Hematopoietic multipotent progenitor cell treated with erythropoietin and hydrocortisone succinate and interleukin-3 and kit ligand, for 4 days (in vitro differentiated cells): Measurements from ENCODE around the gene SPATA21.

Source experiments
- DNase-seq: peaks from one replicate; pipeline ENCODE4 v3.0.0-alpha.2; 2015

SPATA21 gene

DNA sequence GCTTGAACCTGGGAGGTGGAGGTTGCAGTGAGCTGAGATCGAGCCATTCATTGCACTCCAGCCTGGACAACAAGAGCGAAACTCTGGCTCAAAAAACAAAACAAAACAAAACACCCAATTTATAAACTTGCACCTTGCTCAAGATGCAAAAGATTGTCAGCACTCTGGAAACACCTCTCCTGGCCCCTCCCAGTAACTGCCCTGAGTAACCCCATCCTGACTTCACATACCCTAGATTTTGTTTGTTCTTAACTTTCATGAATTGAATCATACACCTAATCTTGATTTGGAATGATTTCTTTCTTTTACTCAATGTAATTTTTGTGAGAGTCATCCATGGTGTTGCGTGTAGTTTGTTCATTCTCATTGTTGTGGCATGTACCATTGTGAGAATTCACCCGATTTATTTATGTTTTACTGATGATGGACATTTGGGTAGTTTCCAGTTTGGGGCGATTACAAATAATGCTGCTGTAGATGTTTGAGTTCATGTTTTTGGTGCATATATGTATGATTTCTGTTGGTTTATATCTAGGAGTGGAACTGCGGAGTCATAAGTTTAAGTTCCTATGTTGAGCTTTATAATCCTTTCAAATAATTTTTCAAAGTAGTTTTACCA, 13.7 kb upstream of the SPATA21 start:
- DNase-seq, result no peak

DNA sequence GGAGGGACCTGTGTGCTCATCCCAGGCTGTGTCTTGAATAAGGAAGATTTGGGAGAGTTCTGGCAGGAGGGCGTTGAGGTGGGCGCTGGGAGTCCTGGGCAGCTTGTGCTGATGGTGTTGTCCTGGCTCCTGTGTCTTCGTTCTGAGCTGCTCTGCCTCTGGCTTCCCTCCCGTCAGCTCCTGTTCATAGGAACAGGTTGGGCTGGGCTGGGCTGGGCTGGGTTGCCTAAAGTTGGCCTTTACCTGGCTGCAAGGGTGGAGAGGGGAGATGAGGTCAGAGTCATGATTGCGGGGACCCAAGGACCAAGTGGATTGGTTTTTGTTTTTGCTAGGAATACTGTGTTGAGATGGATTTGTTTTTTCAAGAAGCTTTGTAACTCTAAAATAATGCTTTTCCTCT, 12.4 kb upstream of the SPATA21 start:
- no peak for DNase-seq

DNA sequence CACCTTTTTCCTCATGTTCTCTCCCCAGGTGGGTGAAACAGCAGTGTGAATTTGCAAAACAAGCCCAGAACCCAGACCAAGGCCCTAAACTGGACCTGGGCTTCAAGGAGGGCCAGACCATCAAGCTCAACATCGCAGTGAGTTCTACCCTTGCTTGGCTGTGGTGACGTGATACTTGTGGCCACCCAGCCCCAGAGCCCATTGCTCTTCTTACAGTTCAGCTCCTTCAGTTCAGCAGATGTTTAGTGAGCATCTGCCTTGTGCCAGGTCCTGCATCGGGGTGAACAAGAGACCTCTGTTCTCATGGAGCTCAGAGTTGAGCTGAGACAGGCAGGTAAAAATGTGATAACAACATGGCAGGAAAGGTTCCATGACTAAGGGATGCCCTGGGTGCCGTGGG, 11.8 kb upstream of the SPATA21 start:
- DNase-seq, result no peak

- DNase-seq, result no peak
Measured at GRCh38 chr1:16447641-16448040, 10.4 kb upstream of the SPATA21 start.

GRCh38 chr1:16446116-16446515, 8.9 kb upstream of the SPATA21 start:
- DNase-seq, result no peak

DNA sequence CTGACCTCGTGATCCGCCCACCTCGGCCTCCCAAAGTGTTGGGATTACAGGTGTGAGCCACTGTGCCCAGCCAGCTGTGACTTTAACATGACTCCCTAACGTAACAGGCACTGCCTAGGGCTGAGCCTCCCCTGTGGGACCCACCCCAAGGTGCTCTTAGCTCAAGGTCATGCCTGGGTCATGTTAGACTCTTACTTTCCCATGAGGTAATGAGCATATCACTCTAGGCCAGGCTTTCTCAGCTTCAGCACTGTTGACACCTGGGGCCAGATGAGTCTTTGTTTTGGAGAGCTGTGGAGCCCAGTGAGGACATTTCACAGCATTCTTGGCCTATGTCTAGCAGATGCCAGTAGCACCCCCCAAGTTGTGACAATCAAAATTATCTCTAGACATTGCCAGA, 7.8 kb upstream of the SPATA21 start:
- no peak for DNase-seq

GRCh38 chr1:16443975-16444770, 6.9 kb upstream of the SPATA21 start:
- peak; percentile 62 for DNase-seq

- no peak for DNase-seq
Measured at GRCh38 chr1:16442941-16443340, 5.7 kb upstream of the SPATA21 start.

GRCh38 chr1:16442265-16442664, 5.0 kb upstream of the SPATA21 start:
- peak; percentile 24 for DNase-seq

DNA sequence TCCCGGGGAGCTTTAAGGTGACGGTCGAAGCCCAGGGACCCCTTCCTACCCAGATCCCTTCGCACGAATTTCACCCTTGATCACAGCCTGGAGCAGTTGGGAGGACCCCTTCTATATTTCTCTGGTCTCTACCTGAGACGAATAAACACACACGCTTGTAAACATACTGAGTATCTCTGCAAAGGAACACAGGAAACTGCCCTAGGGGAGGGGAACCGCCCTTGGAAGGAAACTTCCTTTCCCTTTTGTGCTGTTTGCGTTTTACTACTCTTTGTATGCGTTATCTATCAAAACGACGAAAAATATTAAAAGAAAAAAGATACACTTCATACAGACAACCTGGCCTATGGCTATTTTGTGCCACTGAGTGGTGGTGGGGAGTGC, 4.0 kb upstream of the SPATA21 start:
- peak; percentile 44 for DNase-seq

- peak; percentile 97 for DNase-seq
Measured at GRCh38 chr1:16440470-16441281, 3.5 kb upstream of the SPATA21 start, which contains the start of gene NECAP2. Gene NECAP2, plus strand, starts transcription at chr1:16440724. Its CDS starts 38 bp downstream, at chr1:16440762.

GRCh38 chr1:16440131-16440469, 2.9 kb upstream of the SPATA21 start:
- peak; percentile 58 for DNase-seq

- DNase-seq, result no peak
Measured at GRCh38 chr1:16438924-16439323, 1.7 kb upstream of the SPATA21 start.

DNA sequence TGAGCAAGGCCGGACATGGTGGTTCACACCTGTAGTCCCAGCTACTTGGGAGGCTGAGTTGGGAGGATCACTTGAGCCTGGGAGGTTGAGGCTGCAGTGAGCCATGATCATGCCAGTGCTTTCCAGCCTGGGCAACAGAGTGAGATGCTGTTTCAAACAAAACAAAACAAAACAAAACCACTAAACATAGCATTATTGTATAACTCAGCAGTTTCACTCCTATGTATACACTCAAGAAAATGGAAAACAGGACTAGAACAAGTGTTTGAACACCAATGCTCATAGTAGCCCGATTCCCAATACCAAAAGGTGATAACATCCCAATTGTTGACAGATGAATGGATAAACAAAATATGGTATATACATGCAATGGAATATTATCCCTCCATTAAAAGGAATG, 1.3 kb upstream of the SPATA21 start:
- DNase-seq, result no peak

- no peak for DNase-seq
Measured at GRCh38 chr1:16434501-16434900, 2.7 kb downstream of the SPATA21 start.

GRCh38 chr1:16434007-16434406, 3.2 kb downstream of the SPATA21 start:
- DNase-seq, result no peak

DNA sequence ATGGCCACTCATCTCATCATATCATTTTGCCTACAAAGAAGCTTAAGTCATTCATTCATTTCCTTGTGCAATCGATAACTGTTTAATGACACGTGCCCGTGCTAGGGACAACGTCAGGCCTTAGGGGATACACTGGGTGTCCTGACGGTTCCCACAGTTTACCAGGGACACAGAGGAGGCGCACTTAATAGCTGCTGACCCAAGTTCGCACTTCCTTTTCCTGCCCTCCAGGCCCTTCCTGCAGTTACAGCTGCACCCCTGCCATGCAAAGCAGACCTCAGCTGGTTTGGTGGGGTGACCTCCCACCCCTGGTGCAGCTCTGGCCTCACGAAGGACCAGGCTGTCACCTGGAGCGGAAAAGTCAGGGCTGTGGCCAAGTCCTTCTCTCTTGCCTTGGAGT, 4.2 kb downstream of the SPATA21 start:
- no peak for DNase-seq

DNA sequence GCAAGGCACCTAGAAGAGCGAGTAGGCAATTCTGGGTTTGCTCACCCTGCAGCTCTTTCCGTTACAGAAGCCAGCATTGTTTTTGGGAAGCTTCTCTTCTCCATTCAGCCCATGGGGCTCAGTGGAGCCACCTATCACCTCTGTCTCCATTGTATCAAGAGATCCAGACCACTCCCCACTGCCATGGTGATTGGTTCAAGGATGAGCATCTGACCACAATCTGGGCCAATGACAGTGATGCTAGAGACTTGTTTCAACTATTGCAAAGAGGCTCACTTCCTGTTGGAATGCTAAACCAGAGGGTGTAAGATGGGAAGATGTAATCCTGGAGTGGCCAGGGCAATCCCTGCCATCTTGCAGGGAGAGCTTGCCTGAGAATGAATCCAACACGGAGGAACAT, 6.6 kb downstream of the SPATA21 start:
- DNase-seq, result peak; percentile 25

DNA sequence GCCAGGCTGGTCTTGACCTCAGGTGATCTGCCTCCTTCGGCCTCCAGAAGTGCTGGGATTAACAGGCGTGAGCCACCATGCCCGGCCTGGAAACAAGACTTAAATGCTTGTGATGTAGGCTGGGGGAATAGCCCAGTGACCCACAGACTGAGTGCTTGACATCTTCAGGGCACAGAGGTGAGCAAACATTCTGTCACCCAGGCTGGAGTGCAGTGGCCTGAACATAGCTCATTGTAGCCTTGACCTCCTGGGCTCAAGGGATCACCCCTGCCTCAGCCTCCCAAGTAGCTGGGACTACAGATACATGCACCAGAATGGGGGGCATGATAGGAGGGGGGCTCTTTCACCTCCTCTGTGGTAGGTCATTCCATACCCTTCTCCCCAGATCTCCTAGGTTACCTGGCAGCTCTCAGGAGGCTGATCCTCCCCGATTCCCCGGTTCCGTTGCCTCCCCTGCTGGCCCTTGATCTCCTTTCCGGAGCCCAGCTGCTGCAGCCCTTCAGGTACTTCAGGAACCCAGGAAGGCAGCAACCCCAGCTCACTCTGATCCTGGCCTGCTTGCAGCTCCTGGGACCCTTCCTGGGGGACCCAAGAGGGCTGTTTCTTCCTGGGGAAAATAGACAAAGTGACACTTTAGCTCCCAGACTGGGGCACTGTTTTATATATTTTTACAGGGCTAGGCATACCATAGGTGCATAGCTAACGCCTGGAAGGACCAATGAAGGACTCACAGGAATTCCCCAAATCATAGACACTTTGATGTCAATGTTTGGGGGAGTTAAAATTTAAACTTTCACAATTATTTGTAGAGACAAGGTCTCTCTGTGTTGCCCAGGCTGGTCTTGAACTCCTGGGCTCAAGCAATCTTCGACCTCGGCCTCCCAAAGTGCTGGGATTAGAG, 11.8 kb downstream of the SPATA21 start:
- DNase-seq, result no peak

DNA sequence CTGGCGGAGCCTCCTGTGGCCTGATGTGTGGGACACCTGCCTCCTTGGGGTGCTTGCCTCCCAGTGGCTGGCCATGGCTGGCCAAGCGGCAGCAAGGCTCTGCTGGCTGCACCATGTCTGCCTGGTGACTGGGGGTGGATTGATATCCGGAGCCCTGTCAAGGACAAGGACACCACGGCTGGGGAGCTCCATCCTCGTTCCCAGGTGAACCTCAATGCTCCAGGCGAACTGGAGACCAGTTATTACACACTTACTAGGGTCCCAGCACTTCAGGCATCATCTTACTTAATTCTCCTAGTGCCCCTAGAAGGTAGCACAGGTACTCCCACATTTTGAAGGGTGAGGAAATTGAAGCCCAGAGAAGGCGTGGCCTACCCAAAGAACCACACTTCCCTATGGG, 15.2 kb downstream of the SPATA21 start:
- DNase-seq, result no peak

GRCh38 chr1:16421201-16421600, 16.0 kb downstream of the SPATA21 start:
- DNase-seq, result no peak

DNA sequence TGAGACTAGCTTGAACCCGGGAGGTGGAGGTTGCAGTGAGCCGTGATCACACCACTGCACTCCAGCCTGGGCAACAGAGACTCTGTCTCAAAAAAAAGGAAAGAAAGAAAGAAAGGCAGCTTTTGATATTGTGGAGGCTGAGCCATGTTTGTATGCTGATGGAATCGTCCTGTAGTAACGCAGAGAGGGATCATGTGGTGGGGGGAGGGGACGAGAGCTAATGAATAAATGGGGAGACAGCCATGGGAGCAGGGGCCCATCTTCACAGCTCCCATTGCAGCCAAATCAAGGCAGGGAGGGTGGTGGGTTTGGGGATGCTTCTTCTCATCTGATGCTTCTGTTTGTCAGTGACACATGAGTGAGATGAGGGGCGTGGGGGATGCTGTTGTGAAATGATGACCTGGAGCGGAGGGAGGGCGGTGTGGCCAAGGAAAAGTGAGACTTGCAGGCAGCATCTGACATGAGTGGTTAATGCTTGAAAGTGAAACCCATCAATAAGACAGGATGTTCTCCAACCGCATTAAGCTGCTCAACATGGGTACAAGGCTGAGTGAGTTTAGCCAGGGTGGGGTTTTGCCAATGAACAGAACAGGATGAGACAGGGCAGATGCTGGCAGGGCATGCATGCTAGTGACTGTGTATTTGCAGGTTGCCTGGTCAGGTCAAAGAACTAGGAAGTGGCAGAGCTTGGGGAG, 16.7 kb downstream of the SPATA21 start:
- DNase-seq, result no peak
